ENCODE measurements around the gene MAPKAPK2. TPM values are rescaled to one million over a fixed set of nuclear protein-coding genes. Genes with fewer than 3 reads are reported as not detected.

Gene MAPKAPK2
- total RNA-seq, 2 experiments from 2014 or later = 14.5 to 39.9 TPM

DNA sequence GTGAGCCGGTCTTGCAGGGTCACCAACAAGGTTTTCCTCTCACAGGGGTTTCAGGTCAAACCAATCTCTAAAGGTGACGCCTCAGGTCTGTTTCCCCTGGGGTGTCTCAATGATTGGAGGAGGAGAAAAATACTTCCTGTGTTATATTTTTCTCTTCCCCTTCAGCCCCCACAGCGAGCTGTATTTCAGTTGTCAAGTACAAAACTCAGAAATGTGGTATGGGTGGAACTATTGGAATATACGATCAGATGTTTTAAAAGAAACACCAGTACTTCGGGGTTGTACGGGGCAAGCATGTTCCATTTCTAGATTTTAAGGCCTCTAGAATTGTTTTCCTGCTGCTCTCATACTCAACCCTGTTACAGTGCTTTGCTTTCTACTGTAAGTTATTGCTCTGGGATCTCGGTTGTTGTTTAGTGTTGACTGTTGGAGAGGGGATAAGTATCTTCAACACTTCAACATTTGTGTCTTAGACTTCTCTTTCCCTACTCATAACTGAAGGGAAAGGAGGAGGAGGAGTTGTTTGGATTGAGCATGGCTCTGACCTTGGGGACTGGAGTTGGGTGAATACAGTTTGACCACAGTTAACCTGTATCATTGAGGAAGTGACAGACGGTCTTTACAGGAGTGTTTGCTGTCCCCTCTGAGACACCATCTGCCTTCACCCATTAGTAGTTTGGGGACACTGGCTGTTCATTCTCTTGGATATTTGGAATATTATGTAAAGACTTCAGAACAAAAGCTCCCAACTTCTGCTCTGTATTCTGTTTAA, 2.0 kb downstream of the MAPKAPK2 start:
- Histone ChIP-seq H3K9me2 (ENCODE audit: insufficient read depth, low read length) (no peaks in the 10 kb centered on the region), H3K4me3 (ENCODE audit: low read depth, low read length, poor library complexity, severe bottlenecking) (peak overlapping the region; percentile 82), H3K4me2 (ENCODE audit: low read length) (peak overlapping the region; percentile 96), H3K36me3 (ENCODE audit: insufficient read depth, low read length) (no peaks in the 10 kb centered on the region), H4K20me1 (ENCODE audit: insufficient read depth, low read length) (peaks cover 5% of the 10 kb centered on the region; the same call in 1 of the 2 replicates), H2AFZ (ENCODE audit: low read length) (peak overlapping the region; percentile 67; the same call in 1 of the 2 replicates), H3K79me2 (ENCODE audit: insufficient read depth, low read depth, low read length) (no peaks in the 10 kb centered on the region), H3K4me1 (ENCODE audit: insufficient read depth, low read length, poor library complexity, severe bottlenecking) (peaks cover 47% of the 10 kb centered on the region), H3K27ac (ENCODE audit: low read depth, low read length, poor library complexity, severe bottlenecking) (no peak overlapping the region), H3K9me3 (ENCODE audit: low read length) (no peaks in the 10 kb centered on the region)
- intact Hi-C loops (cut with micrococcal nuclease; ENCODE audit: unreplicated experiment) = loop anchor here (1.0 kb wide), 1 partner anchor 22 kb away; no protein-coding TSS in a partner anchor
- BruUV-seq (replicated peaks) = TSS peak; percentile 61
- peak; percentile 69 for DNase-seq (ENCODE audit: low spot score)
- ChIA-PET CTCF (ENCODE audit: unreplicated experiment) (interaction anchor here (1.6 kb wide), 1 partner anchor 29 kb away, joined by 3 read pairs; no protein-coding TSS in a partner anchor), POLR2A (no interaction called here)
- TF ChIP-seq, protein P1, sequence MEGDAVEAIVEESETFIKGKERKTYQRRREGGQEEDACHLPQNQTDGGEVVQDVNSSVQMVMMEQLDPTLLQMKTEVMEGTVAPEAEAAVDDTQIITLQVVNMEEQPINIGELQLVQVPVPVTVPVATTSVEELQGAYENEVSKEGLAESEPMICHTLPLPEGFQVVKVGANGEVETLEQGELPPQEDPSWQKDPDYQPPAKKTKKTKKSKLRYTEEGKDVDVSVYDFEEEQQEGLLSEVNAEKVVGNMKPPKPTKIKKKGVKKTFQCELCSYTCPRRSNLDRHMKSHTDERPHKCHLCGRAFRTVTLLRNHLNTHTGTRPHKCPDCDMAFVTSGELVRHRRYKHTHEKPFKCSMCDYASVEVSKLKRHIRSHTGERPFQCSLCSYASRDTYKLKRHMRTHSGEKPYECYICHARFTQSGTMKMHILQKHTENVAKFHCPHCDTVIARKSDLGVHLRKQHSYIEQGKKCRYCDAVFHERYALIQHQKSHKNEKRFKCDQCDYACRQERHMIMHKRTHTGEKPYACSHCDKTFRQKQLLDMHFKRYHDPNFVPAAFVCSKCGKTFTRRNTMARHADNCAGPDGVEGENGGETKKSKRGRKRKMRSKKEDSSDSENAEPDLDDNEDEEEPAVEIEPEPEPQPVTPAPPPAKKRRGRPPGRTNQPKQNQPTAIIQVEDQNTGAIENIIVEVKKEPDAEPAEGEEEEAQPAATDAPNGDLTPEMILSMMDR (conservative IDR thresholded peaks at IDR 0.05; ENCODE audit: low read length) = no peak
- no peak for TF ChIP-seq EZH2phosphoT487 (IDR thresholded peaks at IDR 0.05; ENCODE audit: borderline replicate concordance, low read depth, low read length)

DNA sequence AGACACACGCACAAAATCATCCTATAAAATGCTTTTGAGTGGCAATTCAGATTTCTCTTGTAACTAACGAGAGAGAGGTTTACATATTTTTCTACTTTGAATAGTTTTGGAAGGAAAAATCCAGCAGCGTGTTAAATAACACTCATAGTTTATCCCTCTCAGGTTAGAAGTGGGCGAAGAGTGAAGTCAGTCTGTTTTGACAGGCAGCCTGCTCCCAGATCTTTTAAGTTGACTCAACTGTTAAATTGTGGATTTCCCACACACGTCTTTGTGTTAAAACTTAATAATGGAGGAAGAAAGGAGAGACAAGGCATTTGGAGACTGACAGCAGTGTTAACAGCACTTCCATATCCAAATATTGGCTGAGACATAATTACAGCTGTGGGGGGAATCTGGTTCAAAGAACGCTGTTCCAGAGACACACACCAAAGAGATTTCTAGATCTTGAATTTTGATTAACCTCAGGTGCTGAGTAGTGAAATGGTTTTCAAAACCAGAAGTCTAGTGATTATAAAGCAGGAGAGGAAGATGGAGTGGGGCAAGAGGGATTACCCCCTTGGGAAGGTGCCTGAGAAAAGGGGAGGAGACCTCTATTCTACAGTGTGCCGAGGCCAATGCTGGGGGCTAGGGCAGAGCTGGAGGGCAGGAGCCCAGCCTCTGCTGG, 2.7 kb downstream of the MAPKAPK2 start:
- H3K9me2 ChIP-seq (ENCODE audit: insufficient read depth, low read length) = no peaks in the 10 kb centered on the region
- peaks cover 39% of the 10 kb centered on the region for H3K4me1 ChIP-seq (ENCODE audit: insufficient read depth, low read length, poor library complexity, severe bottlenecking)
- CTCF ChIA-PET (ENCODE audit: unreplicated experiment) = interaction anchor here (1.6 kb wide), 1 partner anchor 30 kb away, joined by 3 read pairs; no protein-coding TSS in a partner anchor
- BruUV-seq (replicated peaks) = no TSS peak
- H3K79me2 ChIP-seq (ENCODE audit: insufficient read depth, low read depth, low read length) = no peaks in the 10 kb centered on the region
- no peaks in the 10 kb centered on the region for H3K9me3 ChIP-seq (ENCODE audit: low read length)
- intact Hi-C loops (cut with micrococcal nuclease; ENCODE audit: unreplicated experiment) = no loop called here
- no peak overlapping the region for H2AFZ ChIP-seq (ENCODE audit: low read length)
- POLR2A ChIA-PET = interaction anchor here (0.7 to 0.9 kb wide), 2 partner anchors 30 to 192 kb away, joined by 3 read pairs; no protein-coding TSS in a partner anchor
- TF ChIP-seq, protein P1 (conservative IDR thresholded peaks at IDR 0.05; ENCODE audit: low read length) = no peak
- no peak for TF ChIP-seq EZH2phosphoT487 (IDR thresholded peaks at IDR 0.05; ENCODE audit: borderline replicate concordance, low read depth, low read length)
- no peaks in the 10 kb centered on the region for H3K36me3 ChIP-seq (ENCODE audit: insufficient read depth, low read length)
- peak overlapping the region; percentile 82 for H3K4me3 ChIP-seq (ENCODE audit: low read depth, low read length, poor library complexity, severe bottlenecking)
- peak overlapping the region; percentile 96; the same call in 1 of the 2 replicates for H3K4me2 ChIP-seq (ENCODE audit: low read length)
- H4K20me1 ChIP-seq (ENCODE audit: insufficient read depth, low read length) = peaks cover 10% of the 10 kb centered on the region
- no peak for DNase-seq (ENCODE audit: low spot score)
- no peak overlapping the region for H3K27ac ChIP-seq (ENCODE audit: low read depth, low read length, poor library complexity, severe bottlenecking)

All from OCI-LY7 (cell line).